ENCODE measurements around the gene KCNG3. TPM values are rescaled to one million over a fixed set of nuclear protein-coding genes. Genes with fewer than 3 reads are reported as not detected.

Gene KCNG3, protein sequence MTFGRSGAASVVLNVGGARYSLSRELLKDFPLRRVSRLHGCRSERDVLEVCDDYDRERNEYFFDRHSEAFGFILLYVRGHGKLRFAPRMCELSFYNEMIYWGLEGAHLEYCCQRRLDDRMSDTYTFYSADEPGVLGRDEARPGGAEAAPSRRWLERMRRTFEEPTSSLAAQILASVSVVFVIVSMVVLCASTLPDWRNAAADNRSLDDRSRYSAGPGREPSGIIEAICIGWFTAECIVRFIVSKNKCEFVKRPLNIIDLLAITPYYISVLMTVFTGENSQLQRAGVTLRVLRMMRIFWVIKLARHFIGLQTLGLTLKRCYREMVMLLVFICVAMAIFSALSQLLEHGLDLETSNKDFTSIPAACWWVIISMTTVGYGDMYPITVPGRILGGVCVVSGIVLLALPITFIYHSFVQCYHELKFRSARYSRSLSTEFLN
- 0.27 and 0.39 TPM in 2 replicates for total RNA-seq
- polyA plus RNA-seq = 0.20 TPM in 1 of 2 replicates, not detected in the other

DNA sequence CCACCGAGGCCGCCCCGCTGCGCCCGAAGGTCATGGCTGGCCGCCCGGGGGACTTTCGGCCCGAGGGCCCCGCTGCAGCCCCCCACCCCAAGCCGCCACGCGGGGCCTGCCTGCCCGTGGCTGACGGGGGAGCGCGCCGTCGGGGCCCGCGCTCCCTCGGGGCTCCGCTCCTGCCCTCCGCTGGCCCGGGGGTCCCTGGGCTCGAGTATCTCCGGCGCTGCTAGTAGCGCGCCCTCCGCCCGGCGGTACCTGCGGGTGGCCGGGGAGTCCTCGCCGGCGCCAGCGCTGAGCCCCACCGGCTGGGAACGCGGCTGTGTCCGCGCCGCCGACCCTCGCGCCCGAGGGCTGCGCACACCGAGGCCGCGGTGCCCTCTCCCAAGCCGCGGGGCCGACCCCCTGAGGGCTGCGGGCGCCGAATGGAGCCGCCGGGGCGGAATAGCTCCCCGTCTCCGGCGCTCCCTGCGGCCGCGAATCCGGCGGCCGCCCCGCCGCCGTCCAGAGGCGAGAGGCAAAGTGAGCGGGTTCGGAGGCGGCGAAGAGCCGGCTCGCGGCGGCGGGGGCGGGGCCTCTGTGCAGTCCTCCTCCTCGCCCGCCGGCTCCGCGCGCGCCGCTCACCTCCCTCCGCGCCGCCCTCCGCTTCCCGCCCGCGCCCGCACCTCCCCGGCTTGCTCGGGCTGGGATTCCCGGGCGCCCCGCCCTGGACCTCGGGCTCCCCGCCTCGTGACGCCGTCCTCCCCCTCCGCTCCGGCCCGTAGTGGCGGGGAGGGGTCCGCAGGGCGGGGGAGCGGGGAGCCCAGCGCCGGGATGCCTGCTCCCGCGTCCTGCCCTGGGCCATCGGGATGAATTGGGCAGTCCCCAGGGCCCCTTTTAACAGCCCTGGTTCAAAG lies at the start of gene KCNG3:
Gene KCNG3 (minus strand): TSS at position 515 of the 887 bp plus-strand sequence. CDS start 481 bp downstream, at position 34.
- no peak within 1 kb of the TSS for H3K27ac ChIP-seq
- H3K27me3 ChIP-seq = peaks cover 53% of the 10 kb centered on the region
- H3K4me3 ChIP-seq = peak within 1 kb of the TSS; percentile 45
- H3K4me1 ChIP-seq (ENCODE audit: low read depth) = peaks cover 2% of the 10 kb centered on the region
- TF ChIP-seq, protein P1, sequence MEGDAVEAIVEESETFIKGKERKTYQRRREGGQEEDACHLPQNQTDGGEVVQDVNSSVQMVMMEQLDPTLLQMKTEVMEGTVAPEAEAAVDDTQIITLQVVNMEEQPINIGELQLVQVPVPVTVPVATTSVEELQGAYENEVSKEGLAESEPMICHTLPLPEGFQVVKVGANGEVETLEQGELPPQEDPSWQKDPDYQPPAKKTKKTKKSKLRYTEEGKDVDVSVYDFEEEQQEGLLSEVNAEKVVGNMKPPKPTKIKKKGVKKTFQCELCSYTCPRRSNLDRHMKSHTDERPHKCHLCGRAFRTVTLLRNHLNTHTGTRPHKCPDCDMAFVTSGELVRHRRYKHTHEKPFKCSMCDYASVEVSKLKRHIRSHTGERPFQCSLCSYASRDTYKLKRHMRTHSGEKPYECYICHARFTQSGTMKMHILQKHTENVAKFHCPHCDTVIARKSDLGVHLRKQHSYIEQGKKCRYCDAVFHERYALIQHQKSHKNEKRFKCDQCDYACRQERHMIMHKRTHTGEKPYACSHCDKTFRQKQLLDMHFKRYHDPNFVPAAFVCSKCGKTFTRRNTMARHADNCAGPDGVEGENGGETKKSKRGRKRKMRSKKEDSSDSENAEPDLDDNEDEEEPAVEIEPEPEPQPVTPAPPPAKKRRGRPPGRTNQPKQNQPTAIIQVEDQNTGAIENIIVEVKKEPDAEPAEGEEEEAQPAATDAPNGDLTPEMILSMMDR (IDR thresholded peaks at IDR 0.05; ENCODE audit: low read depth, low read length) = no peak
- no peaks in the 10 kb centered on the region for H3K36me3 ChIP-seq
- no peaks in the 10 kb centered on the region for H3K9me3 ChIP-seq (ENCODE audit: low read depth)
- peak; percentile 64 to 78 for DNase-seq (ENCODE audit: low read depth in 1 of 2, low spot score in 1 of 2)

DNA sequence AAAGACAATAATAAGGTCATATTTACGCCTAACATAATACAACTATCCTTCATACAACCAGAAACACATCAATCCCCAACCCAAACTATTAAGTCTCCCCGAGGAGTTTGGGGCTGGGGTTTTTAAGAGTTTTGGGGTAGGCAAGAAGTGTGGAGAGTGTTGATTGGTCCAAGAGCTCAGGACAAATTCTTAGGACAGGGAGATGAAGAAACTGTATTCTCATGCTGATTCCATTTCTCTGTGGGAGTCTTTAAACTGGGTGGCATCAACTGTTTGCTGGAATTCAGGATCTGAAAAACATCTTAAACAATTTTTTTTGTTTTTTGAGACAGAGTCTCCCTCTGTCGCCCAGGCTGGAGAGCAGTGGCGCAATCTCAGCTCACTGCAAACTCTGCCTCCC lies 49.1 kb upstream of the KCNG3 start:
- H3K9me3 ChIP-seq (ENCODE audit: low read depth) = no peaks in the 10 kb centered on the region
- TF ChIP-seq, protein P1 (IDR thresholded peaks at IDR 0.05; ENCODE audit: low read depth, low read length) = no peak
- H3K36me3 ChIP-seq = no peaks in the 10 kb centered on the region
- H3K4me3 ChIP-seq = no peak overlapping the region
- H3K4me1 ChIP-seq (ENCODE audit: low read depth) = peaks cover 7% of the 10 kb centered on the region
- H3K27me3 ChIP-seq = no peaks in the 10 kb centered on the region
- no peak for DNase-seq (ENCODE audit: low read depth in 1 of 2, low spot score in 1 of 2)
- H3K27ac ChIP-seq = no peak overlapping the region

DNA sequence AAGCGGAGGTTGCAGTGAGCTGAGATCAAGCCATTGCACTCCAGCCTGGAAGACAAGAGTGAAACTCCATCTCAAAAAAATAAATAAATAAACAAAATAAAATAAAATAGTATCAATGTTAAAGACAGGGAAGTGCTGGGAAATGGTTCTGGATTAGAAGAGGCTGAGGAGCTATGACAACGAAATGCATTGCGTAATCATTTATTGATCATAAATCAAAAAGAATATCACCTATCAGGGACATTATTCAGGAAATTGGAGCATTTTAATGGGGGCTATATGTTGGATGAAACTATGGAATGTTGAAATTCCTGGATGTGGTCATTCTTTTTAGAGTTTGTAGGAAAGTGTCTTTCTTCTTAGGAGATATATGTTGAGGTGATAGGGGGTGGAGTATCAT lies 43.7 kb upstream of the KCNG3 start:
- TF ChIP-seq, protein P1 (IDR thresholded peaks at IDR 0.05; ENCODE audit: low read depth, low read length) = no peak
- no peak for DNase-seq (ENCODE audit: low read depth in 1 of 2, low spot score in 1 of 2)
- Histone ChIP-seq H3K4me3 (no peak overlapping the region), H3K4me1 (ENCODE audit: low read depth) (no peaks in the 10 kb centered on the region), H3K36me3 (no peaks in the 10 kb centered on the region), H3K27ac (no peak overlapping the region), H3K9me3 (ENCODE audit: low read depth) (no peaks in the 10 kb centered on the region), H3K27me3 (no peaks in the 10 kb centered on the region)

DNA sequence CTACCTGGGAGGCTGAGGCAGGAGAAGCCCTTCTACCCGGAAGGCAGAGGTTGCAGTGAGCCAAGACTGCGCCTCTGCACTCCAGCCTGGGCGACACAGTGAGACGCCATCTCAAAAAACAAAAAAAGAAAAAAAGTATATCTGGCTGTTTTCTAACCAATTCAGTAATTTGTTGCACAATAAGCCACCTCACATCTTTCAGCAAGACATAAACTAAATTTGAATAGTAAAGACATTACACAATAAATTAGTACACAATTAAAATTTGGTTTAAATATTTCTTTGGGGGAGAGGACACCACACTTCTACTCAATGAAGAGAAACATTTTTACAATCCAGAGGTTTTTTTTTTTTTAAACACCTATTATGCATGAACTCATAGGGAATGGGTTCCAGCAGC lies 38.6 kb upstream of the KCNG3 start:
- Histone ChIP-seq H3K4me1 (ENCODE audit: low read depth) (no peaks in the 10 kb centered on the region), H3K27ac (no peak overlapping the region)

DNA sequence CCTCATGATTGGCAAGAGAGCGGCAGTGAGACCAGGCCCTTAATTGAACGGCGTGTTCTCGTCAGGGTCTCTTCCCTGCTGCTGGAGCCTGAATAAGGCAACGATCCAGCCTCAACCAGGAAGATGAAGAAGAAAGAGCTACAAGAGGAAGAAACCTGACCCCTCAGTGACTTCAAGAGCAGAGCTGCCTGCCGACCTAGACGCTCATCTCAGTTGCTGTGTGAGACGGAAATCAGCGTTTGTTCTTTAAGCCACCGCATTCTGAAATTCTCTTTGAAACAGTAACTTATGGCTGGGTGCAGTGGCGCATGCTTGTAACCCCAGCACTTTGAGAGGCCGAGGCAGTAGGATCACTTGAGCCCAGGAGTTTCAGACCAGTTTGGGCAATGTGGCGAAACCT lies 29.6 kb upstream of the KCNG3 start:
- H3K9me3 ChIP-seq (ENCODE audit: low read depth) = no peaks in the 10 kb centered on the region

More for the DNA sequence above, 38.6 kb upstream of the KCNG3 start:
- DNase-seq (ENCODE audit: low read depth in 1 of 2, low spot score in 1 of 2) = no peak
- no peaks in the 10 kb centered on the region for H3K9me3 ChIP-seq (ENCODE audit: low read depth)
- H3K36me3 ChIP-seq = no peaks in the 10 kb centered on the region
- no peaks in the 10 kb centered on the region for H3K27me3 ChIP-seq
- TF ChIP-seq, protein P1 (IDR thresholded peaks at IDR 0.05; ENCODE audit: low read depth, low read length) = no peak
- H3K4me3 ChIP-seq = no peak overlapping the region

More for the DNA sequence above, 29.6 kb upstream of the KCNG3 start:
- Histone ChIP-seq H3K36me3 (no peaks in the 10 kb centered on the region), H3K4me1 (ENCODE audit: low read depth) (no peaks in the 10 kb centered on the region), H3K27me3 (no peaks in the 10 kb centered on the region), H3K27ac (no peak overlapping the region), H3K4me3 (no peak overlapping the region)
- DNase-seq (ENCODE audit: low read depth in 1 of 2, low spot score in 1 of 2) = peak in 1 of 2 donors; percentile 6
- TF ChIP-seq, protein P1 (IDR thresholded peaks at IDR 0.05; ENCODE audit: low read depth, low read length) = no peak
